ENCODE data around the gene GALE. TPM values are rescaled to one million over a fixed set of nuclear protein-coding genes. Genes with fewer than 3 reads are reported as not detected.
A peak's percentile ranks its signal among the peaks of the same experiment; 100 is the strongest.

The GALE gene
- total and polyA plus RNA-seq, 2 donors (not counting 1 experiment from before 2014, with no cell fraction given): 9.4 to 12.1 TPM

GRCh38 chr1:23793861-23794731 lies 6.5 kb downstream of the GALE start:
- intact Hi-C loops (cut with micrococcal nuclease): no loop called here
- no peak for DNase-seq
- H3K4me3 ChIP-seq (ENCODE audit: control extremely low read depth in 1 of 5, extremely low read depth in 1 of 5, insufficient read depth in 1 of 5, low read depth in 2 of 5, low read length in 4 of 5): no peak overlapping the region
- TF ChIP-seq, protein P1, sequence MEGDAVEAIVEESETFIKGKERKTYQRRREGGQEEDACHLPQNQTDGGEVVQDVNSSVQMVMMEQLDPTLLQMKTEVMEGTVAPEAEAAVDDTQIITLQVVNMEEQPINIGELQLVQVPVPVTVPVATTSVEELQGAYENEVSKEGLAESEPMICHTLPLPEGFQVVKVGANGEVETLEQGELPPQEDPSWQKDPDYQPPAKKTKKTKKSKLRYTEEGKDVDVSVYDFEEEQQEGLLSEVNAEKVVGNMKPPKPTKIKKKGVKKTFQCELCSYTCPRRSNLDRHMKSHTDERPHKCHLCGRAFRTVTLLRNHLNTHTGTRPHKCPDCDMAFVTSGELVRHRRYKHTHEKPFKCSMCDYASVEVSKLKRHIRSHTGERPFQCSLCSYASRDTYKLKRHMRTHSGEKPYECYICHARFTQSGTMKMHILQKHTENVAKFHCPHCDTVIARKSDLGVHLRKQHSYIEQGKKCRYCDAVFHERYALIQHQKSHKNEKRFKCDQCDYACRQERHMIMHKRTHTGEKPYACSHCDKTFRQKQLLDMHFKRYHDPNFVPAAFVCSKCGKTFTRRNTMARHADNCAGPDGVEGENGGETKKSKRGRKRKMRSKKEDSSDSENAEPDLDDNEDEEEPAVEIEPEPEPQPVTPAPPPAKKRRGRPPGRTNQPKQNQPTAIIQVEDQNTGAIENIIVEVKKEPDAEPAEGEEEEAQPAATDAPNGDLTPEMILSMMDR (IDR thresholded peaks at IDR 0.05): no peak
- no peak for TF ChIP-seq EZH2 (IDR thresholded peaks at IDR 0.05; ENCODE audit: borderline replicate concordance, insufficient read depth, low read depth, low read length, poor library complexity, severe bottlenecking)
- CTCF ChIA-PET: interaction anchor here (0.8 to 1.5 kb wide), 2 partner anchors 17 to 123 kb away, joined by 3 to 5 read pairs; no protein-coding TSS in a partner anchor
- no peak overlapping the region for H2AFZ ChIP-seq (ENCODE audit: insufficient read depth, low read depth, low read length, poor library complexity, severe bottlenecking)
- H3K27me3 ChIP-seq (replicated peaks in 1 of 4; ENCODE audit: control extremely low read depth in 1 of 4, control insufficient read depth in 3 of 4, insufficient read depth in 4 of 4, low read length in 3 of 4): no peaks in the 10 kb centered on the region
- Mint-ChIP-seq H3K9me3 (ENCODE audit: insufficient read depth) (no peaks in the 10 kb centered on the region), H3K4me1 (peaks cover 23% of the 10 kb centered on the region), H3K4me3 (peak overlapping the region; percentile 16), H3K27ac (peak overlapping the region; percentile 6), H3K27me3 (no peaks in the 10 kb centered on the region)
- H4K20me1 ChIP-seq (ENCODE audit: control insufficient read depth, insufficient read depth, low read length, poor library complexity, severe bottlenecking): no peaks in the 10 kb centered on the region
- H3K4me1 ChIP-seq (ENCODE audit: control insufficient read depth in 2 of 2, insufficient read depth in 2 of 2, low read length in 2 of 2): peaks cover 11 to 22% of the 10 kb centered on the region in 2 donors
- no peak for ATAC-seq (ENCODE audit: low read depth)
- no peak overlapping the region for H3K9ac ChIP-seq (ENCODE audit: low read length)
- WGBS (ENCODE audit: insufficient coverage): 93% methylated on average over 15 of the region's 21 CpGs
- POLR2A ChIA-PET: interaction anchor here (0.6 to 0.7 kb wide), 2 partner anchors 264 to 926 kb away, joined by 4 to 9 read pairs; no protein-coding TSS in a partner anchor
- peaks cover 19% of the 10 kb centered on the region for H3K79me2 ChIP-seq (ENCODE audit: control insufficient read depth, insufficient read depth, low read length)
- H3K27ac ChIP-seq (ENCODE audit: low read length in 2 of 2): peak overlapping the region in 1 of 2 donors; percentile 26
- no peaks in the 10 kb centered on the region for H3K9me3 ChIP-seq (ENCODE audit: control extremely low read depth in 1 of 3, control insufficient read depth in 2 of 3, insufficient read depth in 1 of 3, low read length in 2 of 3)
- H3K36me3 ChIP-seq (replicated peaks in 1 of 2; ENCODE audit: control extremely low read depth in 1 of 2, control insufficient read depth in 1 of 2, extremely low read depth in 1 of 2, insufficient read depth in 2 of 2, low read length in 1 of 2): peaks cover 0 to 21% of the 10 kb centered on the region in 2 experiments
- no peak overlapping the region for H3K4me2 ChIP-seq (replicated peaks; ENCODE audit: low read depth, low read length, poor library complexity, severe bottlenecking)
